IMR-90 (cell line): ENCODE results near the gene SH3BP5. TPM values are rescaled to one million over a fixed set of nuclear protein-coding genes. Genes with fewer than 3 reads are reported as not detected.

Source experiments
- ATAC-seq: fragments of 200-7000 bp; cut with Tn5 transposase; 2 replicates; pipeline ENCODE4 v1.9.1; 2020; ENCODE audit warnings: low read depth, mild to moderate bottlenecking, moderate library complexity
- BruUV-seq: library from RNA; stranded (reverse); fragments of 400-500 nt; replicated peaks from 2 replicates; lab custom pipeline; 2021; lab: Mats Ljungman, UMichigan
- CTCF ChIA-PET: fragments of 300-600 bp; formaldehyde crosslinking; extraction: SDS; loops from one replicate; lab custom pipeline; 2021; ENCODE audit warnings: antibody characterized with exemption; lab: Yijun Ruan, JAX
- POLR2A ChIA-PET: fragments of 300-600 bp; sonication (Branson Sonifier 250); formaldehyde crosslinking; loops from one replicate; lab custom pipeline; 2022; ENCODE audit warnings: antibody characterized with exemption; ENCODE audit not compliant: unreplicated experiment; lab: Charles Lee
- DNase-seq: peaks from one replicate; pipeline ENCODE4 v3.0.0; 2013
- H2AFZ ChIP-seq: replicated peaks from 2 replicates; pipeline ENCODE3; 2013; ENCODE audit warnings: low read length, mild to moderate bottlenecking; ENCODE audit not compliant: poor library complexity
- H2AK5ac ChIP-seq: 2 replicates; pipeline ENCODE4 v1.6.1; 2013; ENCODE audit warnings: low read depth, low read length, inconsistent platforms
- H2AK9ac ChIP-seq: replicated peaks from 2 replicates; pipeline ENCODE3; 2013; ENCODE audit warnings: mild to moderate bottlenecking, low read depth, low read length, moderate library complexity; ENCODE audit not compliant: poor library complexity
- H2BK120ac ChIP-seq: 2 replicates; pipeline ENCODE4 v1.6.1; 2013; ENCODE audit warnings: low read depth, low read length, inconsistent platforms
- H2BK15ac ChIP-seq: 3 replicates; pipeline ENCODE4 v1.6.1; 2013; ENCODE audit warnings: low read depth, low read length, inconsistent platforms
- H2BK20ac ChIP-seq: 2 replicates; pipeline ENCODE4 v1.6.1; 2013; ENCODE audit warnings: low read depth, mild to moderate bottlenecking, inconsistent platforms, low read length, moderate library complexity
- H2BK5ac ChIP-seq: 2 replicates; pipeline ENCODE4 v1.6.1; 2013; ENCODE audit warnings: mild to moderate bottlenecking, low read depth, low read length, inconsistent platforms; ENCODE audit not compliant: poor library complexity, severe bottlenecking
- H3K14ac ChIP-seq: replicated peaks from 2 replicates; pipeline ENCODE4 v1.6.1; 2013; ENCODE audit warnings: low read depth, low read length, inconsistent platforms
- H3K18ac ChIP-seq: 2 replicates; pipeline ENCODE4 v1.6.1; 2013; ENCODE audit warnings: low read depth, low read length, control low read depth
- H3K23ac ChIP-seq: 2 replicates; pipeline ENCODE4 v1.6.1; 2013; ENCODE audit warnings: low read depth, low read length, inconsistent platforms
- H3K27ac ChIP-seq: 2 replicates; pipeline ENCODE4 v1.5.1; 2013; ENCODE audit warnings: mild to moderate bottlenecking, control low read depth, low read length; ENCODE audit not compliant: insufficient read depth
- H3K27me3 ChIP-seq: 2 replicates; pipeline ENCODE4 v1.6.1; 2013; ENCODE audit warnings: low read length; ENCODE audit not compliant: control insufficient read depth, insufficient read depth
- H3K36me3 ChIP-seq: 2 replicates; pipeline ENCODE4 v1.6.1; 2013; ENCODE audit warnings: low read length, mixed read lengths; ENCODE audit not compliant: control insufficient read depth, insufficient read depth
- H3K4ac ChIP-seq: 2 replicates; pipeline ENCODE4 v1.6.1; 2013; ENCODE audit warnings: low read depth, low read length, inconsistent platforms
- H3K4me1 ChIP-seq: 2 replicates; pipeline ENCODE4 v1.6.1; 2013; ENCODE audit warnings: low read length, mixed read lengths; ENCODE audit not compliant: control insufficient read depth, insufficient read depth
- H3K4me2 ChIP-seq: 2 replicates; pipeline ENCODE4 v1.6.1; 2013; ENCODE audit warnings: low read depth, mild to moderate bottlenecking, control low read depth, low read length, moderate library complexity
- H3K4me3 ChIP-seq: 2 replicates; pipeline ENCODE4 v1.5.1; 2013; ENCODE audit warnings: low read depth, mild to moderate bottlenecking, control low read depth, low read length, moderate library complexity; ENCODE audit not compliant: insufficient read depth
- H3K56ac ChIP-seq: 2 replicates; pipeline ENCODE4 v1.6.1; 2013; ENCODE audit warnings: low read length, inconsistent platforms; ENCODE audit not compliant: insufficient read depth; ENCODE audit errors: extremely low read depth
- H3K79me1 ChIP-seq, 2 experiments: 2 replicates each; pipeline ENCODE4 v1.6.1; 2013; ENCODE audit warnings: low read length in 2 of 2, inconsistent platforms in 1 of 2, low read depth in 1 of 2
- H3K9ac ChIP-seq: 2 replicates; pipeline ENCODE4 v1.6.1; 2013; ENCODE audit warnings: low read depth, low read length, control low read depth
- H3K9me1 ChIP-seq: 2 replicates; pipeline ENCODE4 v1.6.1; 2013; ENCODE audit warnings: low read length, inconsistent platforms; ENCODE audit not compliant: insufficient read depth
- H3K9me3 ChIP-seq: 2 replicates; pipeline ENCODE4 v1.6.1; 2013; ENCODE audit warnings: low read length; ENCODE audit not compliant: control insufficient read depth, insufficient read depth
- H4K20me1 ChIP-seq: 2 replicates; pipeline ENCODE4 v1.6.1; 2013; ENCODE audit warnings: low read length, inconsistent platforms; ENCODE audit not compliant: insufficient read depth
- H4K5ac ChIP-seq: 2 replicates; pipeline ENCODE4 v1.6.1; 2013; ENCODE audit warnings: mild to moderate bottlenecking, low read depth, low read length, control low read depth
- H4K8ac ChIP-seq, 2 experiments: 2 replicates each; pipeline ENCODE4 v1.6.1; 2013; ENCODE audit warnings: low read depth in 2 of 2, low read length in 2 of 2, control low read depth in 1 of 2, inconsistent platforms in 1 of 2
- H4K91ac ChIP-seq: 2 replicates; pipeline ENCODE4 v1.6.1; 2013; ENCODE audit warnings: low read depth, low read length, inconsistent platforms; ENCODE audit not compliant: insufficient read depth
- BHLHE40 ChIP-seq: fragments of 150-350 bp; IDR thresholded peaks from 2 replicates; pipeline ENCODE4 v1.6.1; 2016; ENCODE audit warnings: mild to moderate bottlenecking, low read depth, low read length
- CEBPB ChIP-seq: IDR thresholded peaks from 2 replicates; pipeline ENCODE4 v1.6.1; 2012; ENCODE audit warnings: low read depth, low read length, improper control_type of control experiment
- CHD1 ChIP-seq: IDR thresholded peaks from 2 replicates; pipeline ENCODE4 v1.6.1; 2012; ENCODE audit warnings: low read depth, low read length, improper control_type of control experiment
- CTCF ChIP-seq: conservative IDR thresholded peaks from 2 replicates; pipeline ENCODE4 v1.5.1; 2012; ENCODE audit warnings: mild to moderate bottlenecking, low read depth, low read length, improper control_type of control experiment
- FOS ChIP-seq: fragments of 150-350 bp; IDR thresholded peaks from 2 replicates; pipeline ENCODE4 v1.6.1; 2016; ENCODE audit warnings: low read depth, low read length
- MAFK ChIP-seq: IDR thresholded peaks from 2 replicates; pipeline ENCODE4 v1.6.1; 2012; ENCODE audit warnings: low read depth, low read length, improper control_type of control experiment
- MAZ ChIP-seq: IDR thresholded peaks from 2 replicates; pipeline ENCODE4 v1.6.1; 2012; ENCODE audit warnings: low read depth, mild to moderate bottlenecking, low read length, improper control_type of control experiment, moderate library complexity, borderline replicate concordance
- MXI1 ChIP-seq: IDR thresholded peaks from 2 replicates; pipeline ENCODE4 v1.6.1; 2012; ENCODE audit warnings: low read depth, mild to moderate bottlenecking, low read length, moderate library complexity, borderline replicate concordance
- NFE2L2 ChIP-seq: fragments of 150-350 bp; IDR thresholded peaks from 2 replicates; pipeline ENCODE4 v1.6.1; 2016; ENCODE audit warnings: low read depth, mild to moderate bottlenecking, low read length
- RAD21 ChIP-seq: IDR thresholded peaks from 2 replicates; pipeline ENCODE4 v1.6.1; 2012; ENCODE audit warnings: low read length, improper control_type of control experiment
- RCOR1 ChIP-seq: IDR thresholded peaks from 2 replicates; pipeline ENCODE4 v1.6.1; 2012; ENCODE audit warnings: mild to moderate bottlenecking, low read length, improper control_type of control experiment; ENCODE audit not compliant: insufficient replicate concordance
- RFX5 ChIP-seq: IDR thresholded peaks from 2 replicates; pipeline ENCODE4 v1.8.0; 2012; ENCODE audit warnings: low read depth, mild to moderate bottlenecking, low read length, moderate library complexity
- SMC3 ChIP-seq: fragments of 150-350 bp; IDR thresholded peaks from 2 replicates; pipeline ENCODE4 v1.6.1; 2016; ENCODE audit warnings: low read depth, mild to moderate bottlenecking, antibody characterized with exemption, low read length, moderate library complexity
- WGBS, 2 experiments: methylation state at CpG; one replicate each; pipeline versions ENCODE4 v1.1.5 to v1.1.7; 2013; ENCODE audit warnings: missing lambda C conversion rate in 2 of 2; ENCODE audit not compliant: insufficient read length in 1 of 2; ENCODE audit errors: extremely low coverage in 2 of 2; 5-methylcytosine and 5-hydroxymethylcytosine counted together
- dilution Hi-C: fragments of 300-500 bp; cut with HindIII; formaldehyde crosslinking; loops from one replicate; pipeline ENCODE4 v1.14.3; 2018; ENCODE audit warnings: low sequenced_read_pairs; ENCODE audit not compliant: unreplicated experiment
- in situ Hi-C: fragments of 300-500 bp; cut with MboI; formaldehyde crosslinking; loops from 3 replicates; pipeline ENCODE4 v1.14.3; 2019; ENCODE audit warnings: low sequenced_read_pairs, inconsistent platforms, mixed read lengths
- intact Hi-C: fragments of 100-400 bp; cut with micrococcal nuclease; formaldehyde crosslinking; loops from 2 replicates; pipeline ENCODE4 v1.10.0; 2022
- polyA plus RNA-seq, 3 experiments: library from polyadenylated mRNA; depleted of rRNA; stranded (reverse); fragments of >200 nt; gene quantifications; 2 replicates each; pipeline ENCODE4 v1.2.3, GENCODE V29; 2012; ENCODE audit warnings: low replicate concordance in 1 of 3
- total RNA-seq: library from RNA; depleted of rRNA; stranded (reverse); fragments of >200 nt; gene quantifications from 2 replicates; pipeline ENCODE4 v1.2.3, GENCODE V29; 2012

The SH3BP5 gene
- total and polyA plus RNA-seq, 2 of the 4 experiments (the other 2 are of a cell fraction): 14.0 to 23.5 TPM

- Histone ChIP-seq H2AK5ac (peak overlapping the region; percentile 93; the same call in 1 of the 2 replicates), H3K23ac (peak overlapping the region; percentile 95), H4K91ac (peak overlapping the region; percentile 90), H4K20me1 (no peaks in the 10 kb centered on the region), H3K4ac (peak overlapping the region; percentile 93), H2BK120ac (peak overlapping the region; percentile 93), H2AFZ (peak overlapping the region; percentile 89), H2BK15ac (peak overlapping the region; percentile 61; the same call in 2 of the 3 replicates), H3K4me3 (no peak overlapping the region), H2BK20ac (peak overlapping the region; percentile 87), H2BK5ac (peak overlapping the region; percentile 79), H3K27ac (peak overlapping the region; percentile 55), H2AK9ac (peak overlapping the region; percentile 89), H3K4me1 (peaks cover 13% of the 10 kb centered on the region), H3K79me1 (peaks cover 0 to 5% of the 10 kb centered on the region in 2 experiments; a peak in 1 of 4 replicates), H4K5ac (peak overlapping the region; percentile 19), H3K14ac (peak overlapping the region; percentile 92), H3K56ac (0 out of 2 replicates have a peak overlapping the region, but pooled peaks have one; percentile 17), H3K36me3 (peaks cover 2% of the 10 kb centered on the region; the same call in 1 of the 2 replicates), H3K9me3 (no peaks in the 10 kb centered on the region), H3K4me2 (peak overlapping the region; percentile 21), H4K8ac (peak overlapping the region; percentile 30 to 88), H3K27me3 (no peaks in the 10 kb centered on the region), H3K9me1 (peaks cover 11% of the 10 kb centered on the region), H3K9ac (no peak overlapping the region), H3K18ac (peak overlapping the region; percentile 76)
- BruUV-seq: no TSS peak
- ATAC-seq (peak; percentile 88), DNase-seq (peak; percentile 96)
- intact Hi-C loops: no loop called here
- 43% methylated on average over 13 of the region's 29 CpGs; no CpG with 5 or more reads in 1 of the 2 experiments for WGBS, 2 experiments
- in situ Hi-C loops: loop anchor here (5.0 kb wide), 2 partner anchors 63 to 113 kb away; partner anchors contain the start of gene SH3BP5
- CTCF ChIA-PET: interaction anchor here (1.0 to 3.2 kb wide), 6 partner anchors 13 to 146 kb away, joined by 3 to 12 read pairs (median 6); partner anchors contain the start of gene SH3BP5
- dilution Hi-C loops: no loop called here
- POLR2A ChIA-PET: no interaction called here
- no peak for TF ChIP-seq CEBPB
- peak; percentile 23; the same call in 1 of the 2 replicates for TF ChIP-seq MAFK
- peak; percentile 51; the same call in 1 of the 2 replicates for TF ChIP-seq MAZ
- TF ChIP-seq RAD21: peak; percentile 32
- peak; percentile 33 for TF ChIP-seq SMC3
- TF ChIP-seq CTCF: no peak
- TF ChIP-seq RCOR1: no peak
- TF ChIP-seq RFX5: no peak
- TF ChIP-seq MXI1: peak; percentile 75; the same call in 1 of the 2 replicates
- TF ChIP-seq FOS: peak; percentile 94
- no peak for TF ChIP-seq CHD1
- TF ChIP-seq NFE2L2: peak; percentile 89
- peak; percentile 89 for TF ChIP-seq BHLHE40
Measured at GRCh38 chr3:15269091-15269989, 63.0 kb downstream of the SH3BP5 start.
